NCI-H2171 (cell line): ENCODE measurements around the gene HTR2A.

Experiments used
- DNase-seq: peaks from one replicate; lab custom pipeline; 2025; lab: John Stamatoyannopoulos, UW

The HTR2A gene

GRCh38 chr13:46868091-46868490 is 28.8 kb downstream of the HTR2A start:
- no peak for DNase-seq

GRCh38 chr13:46866150-46866549 is 30.7 kb downstream of the HTR2A start:
- DNase-seq = no peak

GRCh38 chr13:46864941-46865340 is 31.9 kb downstream of the HTR2A start:
- DNase-seq = no peak

- no peak for DNase-seq
These were observed 34.9 kb downstream of the HTR2A start for GRCh38 chr13:46861959-46862358.

- DNase-seq = no peak
These were observed 36.1 kb downstream of the HTR2A start for GRCh38 chr13:46860722-46861121.

- no peak for DNase-seq
These were observed 38.1 kb downstream of the HTR2A start for GRCh38 chr13:46858776-46859175.

GRCh38 chr13:46858163-46858562 is 38.7 kb downstream of the HTR2A start:
- DNase-seq = no peak

GRCh38 chr13:46855664-46856063 is 41.2 kb downstream of the HTR2A start:
- no peak for DNase-seq

GRCh38 chr13:46855166-46855565 is 41.7 kb downstream of the HTR2A start:
- no peak for DNase-seq

- DNase-seq = no peak
These were observed 44.7 kb downstream of the HTR2A start for GRCh38 chr13:46852168-46852567.

GRCh38 chr13:46850214-46850613 is 46.6 kb downstream of the HTR2A start:
- DNase-seq = no peak

- DNase-seq = no peak
These were observed 50.1 kb downstream of the HTR2A start for GRCh38 chr13:46846726-46847125.

- no peak for DNase-seq
These were observed 51.7 kb downstream of the HTR2A start for GRCh38 chr13:46845146-46845545.

- no peak for DNase-seq
These were observed 52.4 kb downstream of the HTR2A start for GRCh38 chr13:46844431-46844830.

GRCh38 chr13:46839399-46839798 is 57.5 kb downstream of the HTR2A start:
- DNase-seq = no peak

- no peak for DNase-seq
These were observed 62.2 kb downstream of the HTR2A start for GRCh38 chr13:46834657-46835056.

GRCh38 chr13:46831588-46832194 is 65.2 kb downstream of the HTR2A start:
- no peak for DNase-seq

- DNase-seq = no peak
These were observed 66.3 kb downstream of the HTR2A start for GRCh38 chr13:46830405-46831005.

- no peak for DNase-seq
These were observed 74.3 kb downstream of the HTR2A start for GRCh38 chr13:46822551-46822950.

- no peak for DNase-seq
These were observed 78.9 kb downstream of the HTR2A start for GRCh38 chr13:46817838-46818476.

- no peak for DNase-seq
These were observed 79.8 kb downstream of the HTR2A start for GRCh38 chr13:46817095-46817494.

GRCh38 chr13:46816371-46816770 is 80.5 kb downstream of the HTR2A start:
- DNase-seq = no peak

- no peak for DNase-seq
These were observed 84.5 kb downstream of the HTR2A start for GRCh38 chr13:46812301-46812797.
